ENCODE measurements around the gene IMMP1L.

The IMMP1L gene

GRCh38 chr11:31478223-31478590 is 31.2 kb downstream of the IMMP1L start:
- Histone ChIP-seq H3K36me3 (replicated peaks; ENCODE audit: low read depth, low read length) (no peaks in the 10 kb centered on the region), H3K79me2 (ENCODE audit: low read length) (no peaks in the 10 kb centered on the region)
- TF ChIP-seq EZH2phosphoT487 (IDR thresholded peaks at IDR 0.05; ENCODE audit: low read depth), result no peak
- TF ChIP-seq, protein P1, sequence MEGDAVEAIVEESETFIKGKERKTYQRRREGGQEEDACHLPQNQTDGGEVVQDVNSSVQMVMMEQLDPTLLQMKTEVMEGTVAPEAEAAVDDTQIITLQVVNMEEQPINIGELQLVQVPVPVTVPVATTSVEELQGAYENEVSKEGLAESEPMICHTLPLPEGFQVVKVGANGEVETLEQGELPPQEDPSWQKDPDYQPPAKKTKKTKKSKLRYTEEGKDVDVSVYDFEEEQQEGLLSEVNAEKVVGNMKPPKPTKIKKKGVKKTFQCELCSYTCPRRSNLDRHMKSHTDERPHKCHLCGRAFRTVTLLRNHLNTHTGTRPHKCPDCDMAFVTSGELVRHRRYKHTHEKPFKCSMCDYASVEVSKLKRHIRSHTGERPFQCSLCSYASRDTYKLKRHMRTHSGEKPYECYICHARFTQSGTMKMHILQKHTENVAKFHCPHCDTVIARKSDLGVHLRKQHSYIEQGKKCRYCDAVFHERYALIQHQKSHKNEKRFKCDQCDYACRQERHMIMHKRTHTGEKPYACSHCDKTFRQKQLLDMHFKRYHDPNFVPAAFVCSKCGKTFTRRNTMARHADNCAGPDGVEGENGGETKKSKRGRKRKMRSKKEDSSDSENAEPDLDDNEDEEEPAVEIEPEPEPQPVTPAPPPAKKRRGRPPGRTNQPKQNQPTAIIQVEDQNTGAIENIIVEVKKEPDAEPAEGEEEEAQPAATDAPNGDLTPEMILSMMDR (IDR thresholded peaks at IDR 0.05; ENCODE audit: low read depth, low read length), result no peak

DNA sequence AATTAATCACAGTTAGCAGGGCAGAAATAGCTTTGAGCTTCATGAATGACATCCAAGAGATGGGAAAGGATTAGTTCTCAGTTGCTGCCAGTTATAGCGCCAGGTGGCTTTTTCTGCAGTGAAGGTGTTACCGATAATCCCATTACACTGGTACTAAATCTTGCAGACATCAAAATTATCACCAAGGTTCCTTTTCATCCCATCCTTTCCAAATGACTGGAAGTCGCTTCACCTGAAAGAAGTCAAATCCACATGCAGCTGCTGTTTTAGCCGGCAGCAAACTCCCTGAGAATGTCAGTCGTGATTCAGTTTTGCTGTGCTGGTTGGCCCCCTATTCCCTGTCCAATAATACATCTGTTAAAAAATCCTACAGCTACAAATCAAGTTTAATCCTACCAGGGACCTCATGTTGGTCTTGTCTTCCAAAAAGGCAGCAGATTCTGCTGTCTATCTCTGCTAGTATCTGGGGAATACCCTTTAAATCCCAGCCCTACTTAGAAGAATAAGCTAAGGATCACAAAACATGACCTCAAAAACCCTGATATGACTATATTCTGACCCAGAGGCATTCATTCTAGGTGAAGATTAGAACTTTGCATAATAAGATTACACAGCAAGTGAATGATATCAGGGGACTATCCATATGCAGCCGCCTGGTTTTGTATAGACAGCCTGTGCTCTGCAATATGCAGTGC is 31.7 kb downstream of the IMMP1L start:
- Histone ChIP-seq H3K9ac (ENCODE audit: low read length) (no peak overlapping the region), H3K4me3 (ENCODE audit: low read length) (no peak overlapping the region), H3K36me3 (replicated peaks; ENCODE audit: low read depth, low read length) (no peaks in the 10 kb centered on the region), H3K27me3 (ENCODE audit: low read depth, low read length) (no peaks in the 10 kb centered on the region), H4K20me1 (ENCODE audit: insufficient read depth, low read length) (peaks cover 13% of the 10 kb centered on the region; the same call in 1 of the 2 replicates), H2AFZ (ENCODE audit: low read depth, low read length) (no peak overlapping the region), H3K4me2 (ENCODE audit: low read length) (peak overlapping the region; percentile 23; the same call in 1 of the 2 replicates), H3K9me3 (ENCODE audit: insufficient read depth, low read length) (no peaks in the 10 kb centered on the region), H3K79me2 (ENCODE audit: low read length) (no peaks in the 10 kb centered on the region), H3K4me1 (ENCODE audit: low read length) (peaks cover 12% of the 10 kb centered on the region), H3K27ac (ENCODE audit: low read length) (no peak overlapping the region)
- TF ChIP-seq EZH2phosphoT487 (IDR thresholded peaks at IDR 0.05; ENCODE audit: low read depth), result no peak
- TF ChIP-seq, protein P1 (IDR thresholded peaks at IDR 0.05; ENCODE audit: low read depth, low read length), result no peak

More at GRCh38 chr11:31478223-31478590, 31.2 kb downstream of the IMMP1L start:
- Histone ChIP-seq H3K27me3 (ENCODE audit: low read depth, low read length) (no peaks in the 10 kb centered on the region), H3K4me2 (ENCODE audit: low read length) (peak overlapping the region; percentile 23; the same call in 1 of the 2 replicates), H2AFZ (ENCODE audit: low read depth, low read length) (no peak overlapping the region), H3K9ac (ENCODE audit: low read length) (no peak overlapping the region), H3K9me3 (ENCODE audit: insufficient read depth, low read length) (no peaks in the 10 kb centered on the region), H3K27ac (ENCODE audit: low read length) (no peak overlapping the region), H3K4me1 (ENCODE audit: low read length) (peaks cover 12% of the 10 kb centered on the region), H3K4me3 (ENCODE audit: low read length) (no peak overlapping the region), H4K20me1 (ENCODE audit: insufficient read depth, low read length) (peaks cover 13% of the 10 kb centered on the region; the same call in 1 of the 2 replicates)

DNA sequence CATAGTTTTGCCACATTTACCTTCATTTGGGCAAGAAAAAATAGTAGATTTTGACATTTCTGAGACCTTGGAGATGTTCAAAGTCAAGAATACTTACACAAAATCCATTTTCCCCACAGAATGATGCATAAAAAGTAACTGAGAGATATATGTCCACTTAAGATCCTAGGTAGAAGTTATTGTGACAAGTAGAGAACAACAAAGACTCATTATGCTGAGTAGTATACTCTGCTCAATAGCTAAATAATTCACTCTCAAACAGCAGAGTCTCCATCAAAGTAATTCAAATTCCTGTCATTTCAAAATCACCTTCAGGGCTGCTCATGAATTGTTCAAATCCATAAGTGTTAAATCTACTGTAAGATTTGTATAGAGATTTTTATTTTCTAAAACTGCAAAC is 35.3 kb downstream of the IMMP1L start:
- Histone ChIP-seq H3K4me2 (ENCODE audit: low read length) (no peak overlapping the region), H3K4me1 (ENCODE audit: low read length) (peaks cover 12% of the 10 kb centered on the region), H3K27ac (ENCODE audit: low read length) (no peak overlapping the region), H3K79me2 (ENCODE audit: low read length) (no peaks in the 10 kb centered on the region), H3K9me3 (ENCODE audit: insufficient read depth, low read length) (no peaks in the 10 kb centered on the region), H3K4me3 (ENCODE audit: low read length) (no peak overlapping the region), H2AFZ (ENCODE audit: low read depth, low read length) (no peak overlapping the region), H3K9ac (ENCODE audit: low read length) (no peak overlapping the region), H3K27me3 (ENCODE audit: low read depth, low read length) (no peaks in the 10 kb centered on the region), H3K36me3 (replicated peaks; ENCODE audit: low read depth, low read length) (no peaks in the 10 kb centered on the region), H4K20me1 (ENCODE audit: insufficient read depth, low read length) (peaks cover 19% of the 10 kb centered on the region; the same call in 1 of the 2 replicates)
- TF ChIP-seq, protein P1 (IDR thresholded peaks at IDR 0.05; ENCODE audit: low read depth, low read length), result no peak

- H3K9ac ChIP-seq (ENCODE audit: low read length), result no peak overlapping the region
- no peaks in the 10 kb centered on the region for H4K20me1 ChIP-seq (ENCODE audit: insufficient read depth, low read length)
- no peak overlapping the region for H3K27ac ChIP-seq (ENCODE audit: low read length)
- H3K4me2 ChIP-seq (ENCODE audit: low read length), result no peak overlapping the region
- TF ChIP-seq, protein P1 (IDR thresholded peaks at IDR 0.05; ENCODE audit: low read depth, low read length), result no peak
- TF ChIP-seq EZH2phosphoT487 (IDR thresholded peaks at IDR 0.05; ENCODE audit: low read depth), result no peak
- no peak overlapping the region for H3K4me3 ChIP-seq (ENCODE audit: low read length)
- no peak overlapping the region for H2AFZ ChIP-seq (ENCODE audit: low read depth, low read length)
- no peaks in the 10 kb centered on the region for H3K4me1 ChIP-seq (ENCODE audit: low read length)
- H3K36me3 ChIP-seq (replicated peaks; ENCODE audit: low read depth, low read length), result peaks cover 6% of the 10 kb centered on the region
- no peaks in the 10 kb centered on the region for H3K27me3 ChIP-seq (ENCODE audit: low read depth, low read length)
- no peaks in the 10 kb centered on the region for H3K9me3 ChIP-seq (ENCODE audit: insufficient read depth, low read length)
- H3K79me2 ChIP-seq (ENCODE audit: low read length), result no peaks in the 10 kb centered on the region; the same call in 1 of the 2 replicates
Measured at GRCh38 chr11:31464436-31464835, 45.0 kb downstream of the IMMP1L start.

All from OCI-LY3 (cell line).